Stimulated activated CD4-positive, alpha-beta T cell treated with anti-CD3 and anti-CD28 coated beads, TNF-alpha, amount 100 ng/mL, for 4 hours (primary cell): ENCODE results near the gene ZBTB3.
"Not testable (repeated sequence)": the region's sequence is repeated elsewhere in the genome, so short reads cannot be mapped to it uniquely, and the experiment has no call there.

Source experiments
- DNase-seq, 3 experiments: peaks; one replicate each; pipeline ENCODE4 v3.0.0-alpha.2; 2020; ENCODE audit warnings: low read depth in 3 of 3

ZBTB3 gene

GRCh38 chr11:62716206-62716605, 37.8 kb downstream of the ZBTB3 start:
- no peak for DNase-seq

GRCh38 chr11:62715150-62716130, 38.5 kb downstream of the ZBTB3 start:
- DNase-seq, result no peak

- DNase-seq, result no peak
Measured at GRCh38 chr11:62713343-62713742, 40.6 kb downstream of the ZBTB3 start.

GRCh38 chr11:62712861-62713260, 41.1 kb downstream of the ZBTB3 start:
- no peak for DNase-seq

GRCh38 chr11:62712276-62712812, 41.6 kb downstream of the ZBTB3 start:
- no peak for DNase-seq

GRCh38 chr11:62710001-62710345, 44.0 kb downstream of the ZBTB3 start:
- DNase-seq, result no peak

GRCh38 chr11:62709247-62710000, 44.5 kb downstream of the ZBTB3 start:
- peak; percentile 85 to 95 (median 93) for DNase-seq

GRCh38 chr11:62708793-62709192, 45.2 kb downstream of the ZBTB3 start:
- DNase-seq, result peak in 1 of 3 experiments; percentile 17

- DNase-seq, result no peak
Measured at GRCh38 chr11:62708392-62708791, 45.6 kb downstream of the ZBTB3 start.

GRCh38 chr11:62707277-62707861, 46.6 kb downstream of the ZBTB3 start, which contains the start of the genes BSCL2 and GNG3:
BSCL2 (minus strand) TSS chr11:62707424; CDS start chr11:62707195, 229 bp downstream.
GNG3 (plus strand) TSS chr11:62707676; CDS start chr11:62708296, 620 bp downstream.
- no peak for DNase-seq

GRCh38 chr11:62706850-62707247, 47.1 kb downstream of the ZBTB3 start:
- no peak for DNase-seq

- DNase-seq, result peak; percentile 90 to 92 (median 90)
Measured at GRCh38 chr11:62705880-62706849, 47.8 kb downstream of the ZBTB3 start.

GRCh38 chr11:62705413-62705812, 48.5 kb downstream of the ZBTB3 start:
- DNase-seq, result no peak

- not testable (repeated sequence) for DNase-seq
Measured at GRCh38 chr11:62703921-62704320, 50.0 kb downstream of the ZBTB3 start.

GRCh38 chr11:62702246-62702645, 51.7 kb downstream of the ZBTB3 start:
- DNase-seq, result no peak
